ENCODE data around the gene EPHA10.

EPHA10 gene

GRCh38 chr1:37714226-37714625 lies 50.7 kb downstream of the EPHA10 start:
- no peak for DNase-seq (ENCODE audit: low read depth)
- TF ChIP-seq CTCF (IDR thresholded peaks at IDR 0.05; ENCODE audit: insufficient read depth, low read depth, low read length, missing control alignments): no peak
- H3K4me3 ChIP-seq (ENCODE audit: low read depth, low read length): no peak overlapping the region

- TF ChIP-seq CTCF (IDR thresholded peaks at IDR 0.05; ENCODE audit: insufficient read depth, low read depth, low read length, missing control alignments): no peak
- H3K4me3 ChIP-seq (ENCODE audit: low read depth, low read length): no peak overlapping the region
- no peak for DNase-seq (ENCODE audit: low read depth)
Measured at GRCh38 chr1:37708471-37708870, 56.4 kb downstream of the EPHA10 start.

GRCh38 chr1:37705399-37705798 lies 59.5 kb downstream of the EPHA10 start:
- DNase-seq (ENCODE audit: low read depth): no peak
- TF ChIP-seq CTCF (IDR thresholded peaks at IDR 0.05; ENCODE audit: insufficient read depth, low read depth, low read length, missing control alignments): no peak
- no peak overlapping the region for H3K4me3 ChIP-seq (ENCODE audit: low read depth, low read length)

GRCh38 chr1:37704966-37705365 lies 60.0 kb downstream of the EPHA10 start:
- DNase-seq (ENCODE audit: low read depth): no peak
- no peak for TF ChIP-seq CTCF (IDR thresholded peaks at IDR 0.05; ENCODE audit: insufficient read depth, low read depth, low read length, missing control alignments)
- no peak overlapping the region for H3K4me3 ChIP-seq (ENCODE audit: low read depth, low read length)

- no peak for TF ChIP-seq CTCF (IDR thresholded peaks at IDR 0.05; ENCODE audit: insufficient read depth, low read depth, low read length, missing control alignments)
- no peak for DNase-seq (ENCODE audit: low read depth)
- no peak overlapping the region for H3K4me3 ChIP-seq (ENCODE audit: low read depth, low read length)
Measured at GRCh38 chr1:37703061-37703460, 61.9 kb downstream of the EPHA10 start.

GRCh38 chr1:37701051-37701450 lies 63.9 kb downstream of the EPHA10 start:
- H3K4me3 ChIP-seq (ENCODE audit: low read depth, low read length): no peak overlapping the region
- DNase-seq (ENCODE audit: low read depth): no peak
- TF ChIP-seq CTCF (IDR thresholded peaks at IDR 0.05; ENCODE audit: insufficient read depth, low read depth, low read length, missing control alignments): no peak

- peak overlapping the region; percentile 14 for H3K4me3 ChIP-seq (ENCODE audit: low read depth, low read length)
- no peak for TF ChIP-seq CTCF (IDR thresholded peaks at IDR 0.05; ENCODE audit: insufficient read depth, low read depth, low read length, missing control alignments)
- DNase-seq (ENCODE audit: low read depth): no peak
Measured at GRCh38 chr1:37699147-37699546, 65.8 kb downstream of the EPHA10 start.
